Measurements from ENCODE around the gene ATOH8.

- TF ChIP-seq, protein P1, sequence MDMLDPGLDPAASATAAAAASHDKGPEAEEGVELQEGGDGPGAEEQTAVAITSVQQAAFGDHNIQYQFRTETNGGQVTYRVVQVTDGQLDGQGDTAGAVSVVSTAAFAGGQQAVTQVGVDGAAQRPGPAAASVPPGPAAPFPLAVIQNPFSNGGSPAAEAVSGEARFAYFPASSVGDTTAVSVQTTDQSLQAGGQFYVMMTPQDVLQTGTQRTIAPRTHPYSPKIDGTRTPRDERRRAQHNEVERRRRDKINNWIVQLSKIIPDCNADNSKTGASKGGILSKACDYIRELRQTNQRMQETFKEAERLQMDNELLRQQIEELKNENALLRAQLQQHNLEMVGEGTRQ (CRISPR knock-in tag; IDR thresholded peaks at IDR 0.05) = no peak
- TF ChIP-seq, protein P2, sequence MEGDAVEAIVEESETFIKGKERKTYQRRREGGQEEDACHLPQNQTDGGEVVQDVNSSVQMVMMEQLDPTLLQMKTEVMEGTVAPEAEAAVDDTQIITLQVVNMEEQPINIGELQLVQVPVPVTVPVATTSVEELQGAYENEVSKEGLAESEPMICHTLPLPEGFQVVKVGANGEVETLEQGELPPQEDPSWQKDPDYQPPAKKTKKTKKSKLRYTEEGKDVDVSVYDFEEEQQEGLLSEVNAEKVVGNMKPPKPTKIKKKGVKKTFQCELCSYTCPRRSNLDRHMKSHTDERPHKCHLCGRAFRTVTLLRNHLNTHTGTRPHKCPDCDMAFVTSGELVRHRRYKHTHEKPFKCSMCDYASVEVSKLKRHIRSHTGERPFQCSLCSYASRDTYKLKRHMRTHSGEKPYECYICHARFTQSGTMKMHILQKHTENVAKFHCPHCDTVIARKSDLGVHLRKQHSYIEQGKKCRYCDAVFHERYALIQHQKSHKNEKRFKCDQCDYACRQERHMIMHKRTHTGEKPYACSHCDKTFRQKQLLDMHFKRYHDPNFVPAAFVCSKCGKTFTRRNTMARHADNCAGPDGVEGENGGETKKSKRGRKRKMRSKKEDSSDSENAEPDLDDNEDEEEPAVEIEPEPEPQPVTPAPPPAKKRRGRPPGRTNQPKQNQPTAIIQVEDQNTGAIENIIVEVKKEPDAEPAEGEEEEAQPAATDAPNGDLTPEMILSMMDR (IDR thresholded peaks at IDR 0.05) = no peak
- TF ChIP-seq, protein P3, sequence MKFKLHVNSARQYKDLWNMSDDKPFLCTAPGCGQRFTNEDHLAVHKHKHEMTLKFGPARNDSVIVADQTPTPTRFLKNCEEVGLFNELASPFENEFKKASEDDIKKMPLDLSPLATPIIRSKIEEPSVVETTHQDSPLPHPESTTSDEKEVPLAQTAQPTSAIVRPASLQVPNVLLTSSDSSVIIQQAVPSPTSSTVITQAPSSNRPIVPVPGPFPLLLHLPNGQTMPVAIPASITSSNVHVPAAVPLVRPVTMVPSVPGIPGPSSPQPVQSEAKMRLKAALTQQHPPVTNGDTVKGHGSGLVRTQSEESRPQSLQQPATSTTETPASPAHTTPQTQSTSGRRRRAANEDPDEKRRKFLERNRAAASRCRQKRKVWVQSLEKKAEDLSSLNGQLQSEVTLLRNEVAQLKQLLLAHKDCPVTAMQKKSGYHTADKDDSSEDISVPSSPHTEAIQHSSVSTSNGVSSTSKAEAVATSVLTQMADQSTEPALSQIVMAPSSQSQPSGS (CRISPR knock-in tag; IDR thresholded peaks at IDR 0.05; ENCODE audit: borderline replicate concordance, low read depth) = no peak
- TF ChIP-seq ZNF232 (CRISPR knock-in tag; IDR thresholded peaks at IDR 0.05) = no peak
- TF ChIP-seq, protein P4, sequence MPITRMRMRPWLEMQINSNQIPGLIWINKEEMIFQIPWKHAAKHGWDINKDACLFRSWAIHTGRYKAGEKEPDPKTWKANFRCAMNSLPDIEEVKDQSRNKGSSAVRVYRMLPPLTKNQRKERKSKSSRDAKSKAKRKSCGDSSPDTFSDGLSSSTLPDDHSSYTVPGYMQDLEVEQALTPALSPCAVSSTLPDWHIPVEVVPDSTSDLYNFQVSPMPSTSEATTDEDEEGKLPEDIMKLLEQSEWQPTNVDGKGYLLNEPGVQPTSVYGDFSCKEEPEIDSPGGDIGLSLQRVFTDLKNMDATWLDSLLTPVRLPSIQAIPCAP (CRISPR knock-in tag; IDR thresholded peaks at IDR 0.05) = no peak
- no peak for TF ChIP-seq ZNF281 (CRISPR knock-in tag; IDR thresholded peaks at IDR 0.05)
- TF ChIP-seq, protein P5, sequence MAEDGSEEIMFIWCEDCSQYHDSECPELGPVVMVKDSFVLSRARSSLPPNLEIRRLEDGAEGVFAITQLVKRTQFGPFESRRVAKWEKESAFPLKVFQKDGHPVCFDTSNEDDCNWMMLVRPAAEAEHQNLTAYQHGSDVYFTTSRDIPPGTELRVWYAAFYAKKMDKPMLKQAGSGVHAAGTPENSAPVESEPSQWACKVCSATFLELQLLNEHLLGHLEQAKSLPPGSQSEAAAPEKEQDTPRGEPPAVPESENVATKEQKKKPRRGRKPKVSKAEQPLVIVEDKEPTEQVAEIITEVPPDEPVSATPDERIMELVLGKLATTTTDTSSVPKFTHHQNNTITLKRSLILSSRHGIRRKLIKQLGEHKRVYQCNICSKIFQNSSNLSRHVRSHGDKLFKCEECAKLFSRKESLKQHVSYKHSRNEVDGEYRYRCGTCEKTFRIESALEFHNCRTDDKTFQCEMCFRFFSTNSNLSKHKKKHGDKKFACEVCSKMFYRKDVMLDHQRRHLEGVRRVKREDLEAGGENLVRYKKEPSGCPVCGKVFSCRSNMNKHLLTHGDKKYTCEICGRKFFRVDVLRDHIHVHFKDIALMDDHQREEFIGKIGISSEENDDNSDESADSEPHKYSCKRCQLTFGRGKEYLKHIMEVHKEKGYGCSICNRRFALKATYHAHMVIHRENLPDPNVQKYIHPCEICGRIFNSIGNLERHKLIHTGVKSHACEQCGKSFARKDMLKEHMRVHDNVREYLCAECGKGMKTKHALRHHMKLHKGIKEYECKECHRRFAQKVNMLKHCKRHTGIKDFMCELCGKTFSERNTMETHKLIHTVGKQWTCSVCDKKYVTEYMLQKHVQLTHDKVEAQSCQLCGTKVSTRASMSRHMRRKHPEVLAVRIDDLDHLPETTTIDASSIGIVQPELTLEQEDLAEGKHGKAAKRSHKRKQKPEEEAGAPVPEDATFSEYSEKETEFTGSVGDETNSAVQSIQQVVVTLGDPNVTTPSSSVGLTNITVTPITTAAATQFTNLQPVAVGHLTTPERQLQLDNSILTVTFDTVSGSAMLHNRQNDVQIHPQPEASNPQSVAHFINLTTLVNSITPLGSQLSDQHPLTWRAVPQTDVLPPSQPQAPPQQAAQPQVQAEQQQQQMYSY (CRISPR knock-in tag; IDR thresholded peaks at IDR 0.05) = no peak
- TF ChIP-seq, protein P6, sequence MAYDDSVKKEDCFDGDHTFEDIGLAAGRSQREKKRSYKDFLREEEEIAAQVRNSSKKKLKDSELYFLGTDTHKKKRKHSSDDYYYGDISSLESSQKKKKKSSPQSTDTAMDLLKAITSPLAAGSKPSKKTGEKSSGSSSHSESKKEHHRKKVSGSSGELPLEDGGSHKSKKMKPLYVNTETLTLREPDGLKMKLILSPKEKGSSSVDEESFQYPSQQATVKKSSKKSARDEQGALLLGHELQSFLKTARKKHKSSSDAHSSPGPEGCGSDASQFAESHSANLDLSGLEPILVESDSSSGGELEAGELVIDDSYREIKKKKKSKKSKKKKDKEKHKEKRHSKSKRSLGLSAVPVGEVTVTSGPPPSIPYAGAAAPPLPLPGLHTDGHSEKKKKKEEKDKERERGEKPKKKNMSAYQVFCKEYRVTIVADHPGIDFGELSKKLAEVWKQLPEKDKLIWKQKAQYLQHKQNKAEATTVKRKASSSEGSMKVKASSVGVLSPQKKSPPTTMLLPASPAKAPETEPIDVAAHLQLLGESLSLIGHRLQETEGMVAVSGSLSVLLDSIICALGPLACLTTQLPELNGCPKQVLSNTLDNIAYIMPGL (CRISPR knock-in tag; IDR thresholded peaks at IDR 0.05) = no peak
- no peak for TF ChIP-seq TP53 (CRISPR knock-in tag; IDR thresholded peaks at IDR 0.05)
- no peak for TF ChIP-seq ZNF532 (CRISPR knock-in tag; IDR thresholded peaks at IDR 0.05; ENCODE audit: borderline replicate concordance)
- TF ChIP-seq ZNF121 (CRISPR knock-in tag; IDR thresholded peaks at IDR 0.05) = no peak
These were observed 37.4 kb upstream of the ATOH8 start for GRCh38 chr2:85716346-85716914.
